ENCODE results near the gene CASP7. TPM values are rescaled to one million over a fixed set of nuclear protein-coding genes. Genes with fewer than 3 reads are reported as not detected.

Gene CASP7
- total and polyA plus RNA-seq, 4 donors = 8.8 to 25.0 (median 11.4) TPM

DNA sequence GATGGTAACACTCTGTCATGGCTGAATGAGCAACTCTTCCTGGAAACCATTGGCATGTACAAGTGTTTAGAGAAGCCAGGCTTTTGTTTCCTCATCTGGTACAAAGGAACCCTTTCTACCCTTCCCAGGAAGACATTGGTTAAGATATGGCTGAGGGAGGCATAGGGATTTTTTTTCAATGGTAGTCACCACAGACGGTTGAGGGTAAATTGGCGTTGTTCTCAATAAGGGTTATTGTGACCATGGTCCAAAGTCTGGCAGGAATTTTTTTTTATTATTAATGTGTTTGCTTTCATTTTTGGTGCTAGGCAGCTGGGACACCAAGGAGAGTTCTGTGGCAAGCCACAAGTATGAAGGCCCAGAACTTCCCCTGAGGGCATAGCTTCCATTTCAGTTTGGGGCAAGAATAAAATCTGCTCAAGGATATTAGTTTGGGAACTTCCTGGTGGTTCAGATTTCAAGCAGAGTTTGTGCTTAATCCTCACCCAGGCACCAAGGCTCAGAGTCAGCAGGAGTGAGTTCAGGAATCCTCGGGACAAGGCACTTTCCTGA lies 71.5 kb downstream of the CASP7 start, which contains the start of gene PLEKHS1:
Gene PLEKHS1, plus strand, starts transcription at position 502 of the 552 bp plus-strand sequence. CDS start 3,596 bp downstream, outside the sequence.
- H3K4me3 ChIP-seq (ENCODE audit: low read depth in 1 of 3, low read length in 3 of 3) = no peak within 1 kb of the TSS
- no peak for TF ChIP-seq RXRA (IDR thresholded peaks at IDR 0.05)
- no peak for TF ChIP-seq JUND (IDR thresholded peaks at IDR 0.05)
- no peak for TF ChIP-seq HNF4A (conservative IDR thresholded peaks at IDR 0.05)
- TF ChIP-seq SP1 (IDR thresholded peaks at IDR 0.05) = no peak
- no peak for TF ChIP-seq EGR1 (IDR thresholded peaks at IDR 0.05; ENCODE audit: low read depth in 2 of 2)
- no peak for TF ChIP-seq FOXA1 (IDR thresholded peaks at IDR 0.05)
- no peak for TF ChIP-seq HNF4G (IDR thresholded peaks at IDR 0.05)
- TF ChIP-seq, protein P1, sequence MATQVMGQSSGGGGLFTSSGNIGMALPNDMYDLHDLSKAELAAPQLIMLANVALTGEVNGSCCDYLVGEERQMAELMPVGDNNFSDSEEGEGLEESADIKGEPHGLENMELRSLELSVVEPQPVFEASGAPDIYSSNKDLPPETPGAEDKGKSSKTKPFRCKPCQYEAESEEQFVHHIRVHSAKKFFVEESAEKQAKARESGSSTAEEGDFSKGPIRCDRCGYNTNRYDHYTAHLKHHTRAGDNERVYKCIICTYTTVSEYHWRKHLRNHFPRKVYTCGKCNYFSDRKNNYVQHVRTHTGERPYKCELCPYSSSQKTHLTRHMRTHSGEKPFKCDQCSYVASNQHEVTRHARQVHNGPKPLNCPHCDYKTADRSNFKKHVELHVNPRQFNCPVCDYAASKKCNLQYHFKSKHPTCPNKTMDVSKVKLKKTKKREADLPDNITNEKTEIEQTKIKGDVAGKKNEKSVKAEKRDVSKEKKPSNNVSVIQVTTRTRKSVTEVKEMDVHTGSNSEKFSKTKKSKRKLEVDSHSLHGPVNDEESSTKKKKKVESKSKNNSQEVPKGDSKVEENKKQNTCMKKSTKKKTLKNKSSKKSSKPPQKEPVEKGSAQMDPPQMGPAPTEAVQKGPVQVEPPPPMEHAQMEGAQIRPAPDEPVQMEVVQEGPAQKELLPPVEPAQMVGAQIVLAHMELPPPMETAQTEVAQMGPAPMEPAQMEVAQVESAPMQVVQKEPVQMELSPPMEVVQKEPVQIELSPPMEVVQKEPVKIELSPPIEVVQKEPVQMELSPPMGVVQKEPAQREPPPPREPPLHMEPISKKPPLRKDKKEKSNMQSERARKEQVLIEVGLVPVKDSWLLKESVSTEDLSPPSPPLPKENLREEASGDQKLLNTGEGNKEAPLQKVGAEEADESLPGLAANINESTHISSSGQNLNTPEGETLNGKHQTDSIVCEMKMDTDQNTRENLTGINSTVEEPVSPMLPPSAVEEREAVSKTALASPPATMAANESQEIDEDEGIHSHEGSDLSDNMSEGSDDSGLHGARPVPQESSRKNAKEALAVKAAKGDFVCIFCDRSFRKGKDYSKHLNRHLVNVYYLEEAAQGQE (IDR thresholded peaks at IDR 0.05) = no peak
- TF ChIP-seq, protein P2, sequence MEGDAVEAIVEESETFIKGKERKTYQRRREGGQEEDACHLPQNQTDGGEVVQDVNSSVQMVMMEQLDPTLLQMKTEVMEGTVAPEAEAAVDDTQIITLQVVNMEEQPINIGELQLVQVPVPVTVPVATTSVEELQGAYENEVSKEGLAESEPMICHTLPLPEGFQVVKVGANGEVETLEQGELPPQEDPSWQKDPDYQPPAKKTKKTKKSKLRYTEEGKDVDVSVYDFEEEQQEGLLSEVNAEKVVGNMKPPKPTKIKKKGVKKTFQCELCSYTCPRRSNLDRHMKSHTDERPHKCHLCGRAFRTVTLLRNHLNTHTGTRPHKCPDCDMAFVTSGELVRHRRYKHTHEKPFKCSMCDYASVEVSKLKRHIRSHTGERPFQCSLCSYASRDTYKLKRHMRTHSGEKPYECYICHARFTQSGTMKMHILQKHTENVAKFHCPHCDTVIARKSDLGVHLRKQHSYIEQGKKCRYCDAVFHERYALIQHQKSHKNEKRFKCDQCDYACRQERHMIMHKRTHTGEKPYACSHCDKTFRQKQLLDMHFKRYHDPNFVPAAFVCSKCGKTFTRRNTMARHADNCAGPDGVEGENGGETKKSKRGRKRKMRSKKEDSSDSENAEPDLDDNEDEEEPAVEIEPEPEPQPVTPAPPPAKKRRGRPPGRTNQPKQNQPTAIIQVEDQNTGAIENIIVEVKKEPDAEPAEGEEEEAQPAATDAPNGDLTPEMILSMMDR (IDR thresholded peaks at IDR 0.05; ENCODE audit: low read depth, low read length, missing input control) = no peak
- TF ChIP-seq, protein P3, sequence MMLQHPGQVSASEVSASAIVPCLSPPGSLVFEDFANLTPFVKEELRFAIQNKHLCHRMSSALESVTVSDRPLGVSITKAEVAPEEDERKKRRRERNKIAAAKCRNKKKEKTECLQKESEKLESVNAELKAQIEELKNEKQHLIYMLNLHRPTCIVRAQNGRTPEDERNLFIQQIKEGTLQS (IDR thresholded peaks at IDR 0.05) = no peak
- TF ChIP-seq GABPA (IDR thresholded peaks at IDR 0.05 in 1 of 2, conservative IDR thresholded peaks at IDR 0.05 in 1 of 2) = no peak
- DNase-seq (ENCODE audit: low spot score) = no peak
- H3K36me3 ChIP-seq (ENCODE audit: control insufficient read depth in 4 of 4, insufficient read depth in 3 of 4, low read depth in 1 of 4, low read length in 3 of 4) = no peaks in the 10 kb centered on the region
- 89% methylated on average over 3 of the region's 3 CpGs for WGBS
- no peaks in the 10 kb centered on the region for H3K9me3 ChIP-seq (ENCODE audit: control insufficient read depth in 4 of 4, low read length in 3 of 4)
- H3K27ac ChIP-seq (ENCODE audit: low read depth in 1 of 2, low read length in 2 of 2) = no peak within 1 kb of the TSS
- H3K9ac ChIP-seq (ENCODE audit: low read depth in 1 of 2, low read length in 2 of 2) = no peak within 1 kb of the TSS
- H3K27me3 ChIP-seq (ENCODE audit: control insufficient read depth in 4 of 4, insufficient read depth in 4 of 4, low read length in 3 of 4) = no peaks in the 10 kb centered on the region
- peaks cover 2 to 7% (median 6%) of the 10 kb centered on the region in 4 donors for H3K4me1 ChIP-seq (ENCODE audit: control insufficient read depth in 4 of 4, insufficient read depth in 4 of 4, low read length in 3 of 4)

DNA sequence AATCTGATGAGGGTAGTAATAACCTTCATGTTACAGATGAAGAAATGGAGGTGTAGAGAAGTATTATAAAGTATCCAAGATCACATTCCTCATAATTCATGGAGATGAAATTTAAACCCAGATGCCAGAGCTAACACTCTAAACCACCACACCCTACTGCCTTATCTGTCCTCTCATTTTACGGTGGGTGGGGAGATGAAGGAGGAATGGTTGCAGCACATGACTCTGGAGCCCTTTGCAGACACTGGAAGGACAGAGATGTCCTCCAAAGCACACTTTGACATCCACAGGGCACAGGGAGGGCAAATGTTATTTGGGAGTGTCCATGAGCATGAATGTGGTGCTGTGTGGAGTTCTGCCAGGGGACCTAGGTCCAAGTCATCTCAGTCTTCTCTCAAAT lies 72.8 kb downstream of the CASP7 start:
- no peaks in the 10 kb centered on the region for H3K27me3 ChIP-seq (ENCODE audit: control insufficient read depth in 4 of 4, insufficient read depth in 4 of 4, low read length in 3 of 4)
- 52% methylated on average over 1 of the region's 1 CpG for WGBS
- H3K27ac ChIP-seq (ENCODE audit: low read depth in 1 of 2, low read length in 2 of 2) = no peak overlapping the region
- TF ChIP-seq, protein P3 (IDR thresholded peaks at IDR 0.05) = no peak
- TF ChIP-seq JUND (IDR thresholded peaks at IDR 0.05) (no peak), YY1 (IDR thresholded peaks at IDR 0.05) (no peak), GABPA (IDR thresholded peaks at IDR 0.05 in 1 of 2, conservative IDR thresholded peaks at IDR 0.05 in 1 of 2) (no peak), EGR1 (IDR thresholded peaks at IDR 0.05; ENCODE audit: low read depth in 2 of 2) (no peak)
- TF ChIP-seq, protein P4, sequence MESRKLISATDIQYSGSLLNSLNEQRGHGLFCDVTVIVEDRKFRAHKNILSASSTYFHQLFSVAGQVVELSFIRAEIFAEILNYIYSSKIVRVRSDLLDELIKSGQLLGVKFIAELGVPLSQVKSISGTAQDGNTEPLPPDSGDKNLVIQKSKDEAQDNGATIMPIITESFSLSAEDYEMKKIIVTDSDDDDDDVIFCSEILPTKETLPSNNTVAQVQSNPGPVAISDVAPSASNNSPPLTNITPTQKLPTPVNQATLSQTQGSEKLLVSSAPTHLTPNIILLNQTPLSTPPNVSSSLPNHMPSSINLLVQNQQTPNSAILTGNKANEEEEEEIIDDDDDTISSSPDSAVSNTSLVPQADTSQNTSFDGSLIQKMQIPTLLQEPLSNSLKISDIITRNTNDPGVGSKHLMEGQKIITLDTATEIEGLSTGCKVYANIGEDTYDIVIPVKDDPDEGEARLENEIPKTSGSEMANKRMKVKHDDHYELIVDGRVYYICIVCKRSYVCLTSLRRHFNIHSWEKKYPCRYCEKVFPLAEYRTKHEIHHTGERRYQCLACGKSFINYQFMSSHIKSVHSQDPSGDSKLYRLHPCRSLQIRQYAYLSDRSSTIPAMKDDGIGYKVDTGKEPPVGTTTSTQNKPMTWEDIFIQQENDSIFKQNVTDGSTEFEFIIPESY (IDR thresholded peaks at IDR 0.05) = no peak
- H3K36me3 ChIP-seq (ENCODE audit: control insufficient read depth in 4 of 4, insufficient read depth in 3 of 4, low read depth in 1 of 4, low read length in 3 of 4) = no peaks in the 10 kb centered on the region
- H3K9me3 ChIP-seq (ENCODE audit: control insufficient read depth in 4 of 4, low read length in 3 of 4) = no peaks in the 10 kb centered on the region
- no peak for DNase-seq (ENCODE audit: low spot score)
- H3K9ac ChIP-seq (ENCODE audit: low read depth in 1 of 2, low read length in 2 of 2) = no peak overlapping the region
- H3K4me3 ChIP-seq (ENCODE audit: low read depth in 1 of 3, low read length in 3 of 3) = no peak overlapping the region
- H3K4me1 ChIP-seq (ENCODE audit: control insufficient read depth in 4 of 4, insufficient read depth in 4 of 4, low read length in 3 of 4) = peaks cover 0 to 1% (median 0%) of the 10 kb centered on the region in 4 donors

Data from liver (tissue), 9 donors.